Activated CD8-positive, alpha-beta memory T cell treated with anti-CD3 and anti-CD28 coated beads, Interleukin-2, amount 50 U/mL, for 1 hour (primary cell): Measurements from ENCODE around the gene ZNF768.
"Not testable (repeated sequence)": the region's sequence is repeated elsewhere in the genome, so short reads cannot be mapped to it uniquely, and the experiment has no call there.

Experiments
- DNase-seq: peaks from one replicate; pipeline ENCODE4 v3.0.0-alpha.2; 2020; ENCODE audit errors: extremely low read depth

Gene ZNF768

DNA sequence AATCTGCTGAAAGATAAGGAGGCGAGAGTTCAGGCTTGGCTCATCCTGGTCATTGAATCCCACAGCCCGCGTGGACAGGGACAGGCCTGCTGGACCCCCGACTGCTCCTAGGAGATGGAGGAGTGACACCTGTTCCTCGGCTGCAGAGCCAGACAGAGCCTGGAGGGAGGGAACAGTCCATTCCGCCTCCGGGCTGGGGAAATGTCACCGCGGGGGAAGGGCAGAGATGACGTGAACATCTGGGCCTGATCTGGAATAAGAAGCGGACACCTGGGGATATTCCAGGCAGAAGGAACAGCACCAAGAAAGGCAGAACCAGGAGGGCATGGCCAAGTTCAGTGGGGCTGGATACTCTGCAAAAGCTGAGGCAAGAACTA is 6.8 kb upstream of the ZNF768 start:
- DNase-seq: no peak

- DNase-seq: no peak
These were observed 6.1 kb upstream of the ZNF768 start for GRCh38 chr16:30532285-30533145.

DNA sequence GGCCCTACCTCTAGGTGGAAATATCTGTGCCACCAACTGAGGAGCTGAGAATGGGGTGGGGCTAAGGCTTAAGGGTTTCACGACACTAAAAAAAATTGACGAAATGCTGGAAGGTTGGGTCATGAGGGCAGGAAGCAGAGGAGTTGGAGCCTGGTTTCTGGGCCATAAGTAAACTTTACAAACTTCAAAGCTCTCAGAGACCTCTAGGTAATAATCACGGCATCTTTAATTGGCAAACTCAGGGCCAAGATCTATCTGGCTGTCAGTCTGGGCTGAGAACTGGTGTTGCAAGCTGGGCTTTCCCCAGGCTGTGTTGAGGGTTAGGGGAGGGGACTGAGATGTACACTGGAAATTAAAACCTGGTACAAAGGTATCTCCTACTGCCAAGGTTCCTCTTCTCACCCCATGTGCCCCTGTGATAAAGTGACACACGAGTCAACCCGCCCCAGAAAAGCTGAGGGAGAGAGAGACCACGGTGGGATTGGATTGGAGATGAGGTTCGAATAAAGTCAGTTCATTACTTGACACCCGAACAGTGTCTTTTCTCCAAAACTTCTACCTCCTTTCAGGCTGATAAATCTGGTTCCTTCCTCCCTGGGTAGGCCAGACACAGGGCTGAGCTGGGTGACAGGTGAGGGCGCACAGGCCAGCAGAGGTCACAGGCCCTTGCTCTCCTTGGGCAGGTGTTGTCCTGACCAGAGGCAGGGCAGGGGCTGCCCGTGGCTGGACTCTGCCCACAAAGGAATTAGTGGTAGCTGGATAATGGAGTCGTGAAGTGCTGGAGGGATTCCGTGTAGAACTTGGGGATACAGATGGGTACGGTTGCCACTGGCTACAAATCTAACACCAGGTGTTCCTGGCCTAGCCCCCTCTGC is 4.0 kb upstream of the ZNF768 start:
- no peak for DNase-seq

- no peak for DNase-seq
These were observed 2.6 kb upstream of the ZNF768 start for GRCh38 chr16:30528799-30529457.

GRCh38 chr16:30527635-30528178 is 1.3 kb upstream of the ZNF768 start:
- no peak for DNase-seq

- DNase-seq: peak; percentile 59
These were observed 663 bp upstream of the ZNF768 start for GRCh38 chr16:30526823-30527634.

DNA sequence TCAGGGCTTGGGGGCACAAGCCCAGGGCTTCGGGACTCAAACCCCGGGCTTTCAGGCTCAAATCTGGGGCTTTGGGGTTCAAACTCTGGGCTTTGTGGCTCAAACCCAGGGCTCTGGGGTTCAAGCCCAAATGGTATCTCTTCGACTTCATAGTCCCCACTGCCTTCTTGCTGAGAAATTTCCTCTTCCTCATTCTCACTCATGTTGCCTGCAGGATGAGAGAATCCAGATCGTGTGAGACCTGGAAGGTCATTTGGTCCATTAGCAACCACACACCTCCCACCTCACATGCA is 576 bp downstream of the ZNF768 start:
- DNase-seq: no peak

- DNase-seq: no peak
These were observed 1.5 kb downstream of the ZNF768 start for GRCh38 chr16:30524575-30525568.

DNA sequence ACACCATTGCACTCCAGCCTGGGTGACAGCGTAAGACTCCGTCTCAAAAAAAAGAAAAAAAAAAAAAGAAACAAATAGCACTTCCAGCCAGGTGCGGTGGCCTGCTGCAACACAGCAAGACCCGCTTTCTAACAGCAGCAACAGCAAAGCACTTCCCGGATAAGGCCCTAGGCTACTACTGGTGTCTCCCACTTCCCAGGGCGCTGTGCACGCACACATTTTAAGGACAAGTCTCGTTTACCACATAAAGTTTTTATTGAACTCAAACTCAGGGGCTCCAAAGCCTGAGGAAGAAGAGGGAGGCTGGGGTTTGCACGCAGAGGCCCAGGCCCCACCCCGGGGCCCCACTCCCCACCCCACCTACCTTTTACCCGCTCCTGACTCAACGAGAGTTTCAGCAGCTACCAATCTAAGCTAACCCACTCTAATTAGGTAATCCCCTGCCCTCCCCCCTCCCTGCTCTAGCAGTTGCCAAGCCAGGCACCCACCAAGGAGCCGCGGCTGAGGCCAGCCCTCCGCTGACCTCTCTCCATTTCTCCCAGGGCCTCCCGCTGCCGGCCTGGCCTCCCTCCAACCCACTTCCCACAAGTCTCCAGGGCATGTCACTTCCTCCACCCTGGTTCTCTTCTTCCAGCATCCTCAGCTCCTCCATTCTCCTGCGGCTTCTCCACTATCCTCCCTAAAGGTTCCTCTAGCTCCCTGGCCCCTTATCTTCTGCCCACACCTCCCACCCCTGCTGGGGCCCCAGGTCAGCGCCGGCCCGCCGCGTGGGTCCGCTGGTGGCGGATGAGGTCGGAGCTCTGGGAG is 2.4 kb downstream of the ZNF768 start:
- DNase-seq: no peak

DNA sequence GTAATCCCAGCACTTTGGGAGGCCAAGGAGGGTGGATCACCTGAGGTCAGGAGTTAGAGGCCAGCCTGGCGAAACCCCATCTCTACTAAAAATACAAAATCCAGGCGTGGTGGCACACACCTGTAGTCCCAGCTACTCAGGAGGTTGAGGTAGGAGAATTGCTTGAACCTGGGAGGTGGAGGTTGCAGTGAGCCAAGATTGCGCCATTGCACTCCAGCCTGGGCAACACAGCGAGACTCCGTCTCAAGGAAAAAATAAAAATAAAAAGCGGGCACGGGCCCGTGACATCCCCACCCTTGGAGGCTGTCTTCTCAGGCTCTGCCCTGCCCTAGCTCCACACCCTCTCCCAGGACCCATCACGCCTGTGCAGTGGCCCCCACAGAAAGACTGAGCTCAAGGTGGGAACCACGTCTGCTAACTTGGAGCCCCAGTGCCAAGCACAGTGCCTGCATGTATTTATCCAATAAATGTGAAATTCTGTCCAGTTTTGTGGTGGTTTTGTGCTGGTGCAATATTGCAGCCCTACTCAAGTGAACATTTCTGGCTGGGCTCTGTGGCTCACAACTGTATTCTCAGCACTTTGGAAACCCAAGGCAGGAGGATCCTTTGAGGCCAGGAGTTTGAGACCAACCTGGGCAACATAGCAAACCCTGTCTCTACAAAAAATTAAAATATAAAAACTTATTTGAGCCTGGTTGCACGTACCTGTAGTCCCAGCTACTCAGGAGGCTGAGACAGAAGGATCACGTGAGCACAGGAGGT is 3.5 kb downstream of the ZNF768 start:
- not testable (repeated sequence) for DNase-seq

GRCh38 chr16:30521873-30522641 is 4.3 kb downstream of the ZNF768 start:
- no peak for DNase-seq

DNA sequence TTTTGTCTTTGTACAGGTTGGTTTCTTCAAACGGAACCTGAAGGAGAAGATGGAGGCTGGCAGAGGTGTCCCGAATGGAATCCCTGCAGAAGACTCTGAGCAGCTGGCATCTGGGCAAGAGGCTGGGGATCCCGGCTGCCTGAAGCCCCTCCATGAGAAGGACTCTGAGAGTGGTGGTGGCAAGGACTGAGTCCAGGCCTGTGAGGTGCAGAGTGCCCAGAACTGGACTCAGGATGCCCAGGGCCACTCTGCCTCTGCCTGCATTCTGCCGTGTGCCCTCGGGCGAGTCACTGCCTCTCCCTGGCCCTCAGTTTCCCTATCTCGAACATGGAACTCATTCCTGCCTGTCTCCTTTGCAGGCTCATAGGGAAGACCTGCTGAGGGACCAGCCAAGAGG is 4.9 kb downstream of the ZNF768 start:
- DNase-seq: no peak

DNA sequence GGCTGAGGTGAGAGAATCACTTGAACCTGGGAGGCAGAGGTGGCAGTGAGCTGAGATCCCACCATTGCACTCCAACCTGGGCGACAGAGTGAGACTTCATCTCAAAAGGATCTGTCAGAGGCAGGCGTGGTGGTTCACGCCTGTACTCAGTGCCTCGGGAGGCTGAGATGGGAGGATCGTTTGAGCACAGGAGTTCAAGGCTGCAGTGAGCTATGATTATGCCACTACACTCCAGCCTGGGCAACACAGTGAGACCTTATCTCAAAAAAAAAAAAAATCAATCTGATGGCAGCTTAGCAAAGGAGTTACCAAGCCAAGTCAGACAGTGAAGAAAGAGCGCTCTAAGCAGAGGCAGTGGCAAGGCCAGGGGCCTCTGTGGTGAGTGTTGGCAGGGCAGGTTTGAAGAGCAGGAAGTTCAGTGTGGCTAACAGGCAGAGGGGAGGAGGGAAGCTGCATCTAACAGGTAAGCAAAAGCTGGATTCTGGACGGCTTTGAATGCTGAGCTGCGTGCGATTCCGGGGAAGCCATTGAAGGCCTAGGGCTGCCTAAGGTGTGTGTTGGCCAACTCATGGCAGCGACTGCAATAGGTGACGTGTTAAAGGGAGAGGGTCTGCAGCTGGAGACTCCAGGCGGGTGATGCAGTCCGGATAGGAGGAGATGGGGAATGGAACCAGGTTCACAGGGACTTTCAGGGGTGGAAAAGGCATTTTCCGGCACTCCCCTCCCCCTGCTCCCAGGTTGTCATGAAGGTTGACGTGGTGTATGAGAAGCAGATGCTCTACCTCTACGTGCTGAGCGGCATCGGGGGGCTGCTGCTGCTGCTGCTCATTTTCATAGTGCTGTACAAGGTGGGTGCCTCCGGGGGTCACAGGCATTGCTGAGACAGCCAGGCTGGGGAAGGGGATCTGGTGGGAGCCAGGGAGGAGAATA is 7.0 kb downstream of the ZNF768 start:
- DNase-seq: no peak

GRCh38 chr16:30518552-30518951 is 7.8 kb downstream of the ZNF768 start:
- no peak for DNase-seq

DNA sequence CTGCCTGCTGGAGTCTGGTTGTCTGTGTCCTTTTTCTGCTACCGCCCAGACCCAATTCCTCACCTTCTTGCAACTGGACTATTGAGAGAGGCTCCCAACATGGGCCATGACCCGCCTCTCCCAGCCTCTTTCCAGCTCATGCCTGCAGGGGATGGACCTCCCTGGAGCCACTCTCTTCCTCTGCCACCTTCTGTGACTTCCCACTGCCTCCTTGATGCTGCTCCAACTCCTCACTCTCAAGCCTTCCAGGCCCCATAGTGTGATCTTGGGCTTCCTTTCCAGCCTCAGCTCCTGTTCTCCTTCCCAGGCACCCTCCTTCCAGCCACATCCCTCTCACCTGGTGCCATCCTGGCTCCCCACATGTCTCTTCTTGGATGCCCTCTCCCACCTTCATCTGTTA is 11.1 kb downstream of the ZNF768 start:
- no peak for DNase-seq

DNA sequence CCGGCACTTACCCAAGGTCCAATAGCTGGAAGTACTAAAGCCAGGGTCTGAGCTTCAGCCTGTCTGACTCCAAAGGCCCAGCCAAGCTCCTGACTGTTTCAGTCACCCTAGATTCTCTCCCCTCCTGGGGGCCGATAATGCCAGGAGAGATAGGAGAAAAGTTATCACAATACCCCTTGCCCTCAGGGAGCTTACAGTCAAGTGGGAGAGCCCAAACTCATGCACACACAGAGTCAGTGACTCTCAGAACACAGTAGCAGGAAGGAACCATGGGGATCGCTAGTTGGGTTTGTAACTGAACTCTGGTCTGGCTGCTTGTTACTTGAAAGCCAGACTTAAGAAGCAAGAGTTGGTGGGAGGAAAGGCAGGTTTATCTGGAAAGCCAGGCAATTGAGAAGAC is 14.9 kb downstream of the ZNF768 start:
- DNase-seq: no peak
